GM19193 (cell line): ENCODE results near the gene PKLR.

Experiments
- POLR2A ChIP-seq: IDR thresholded peaks from 4 replicates; pipeline ENCODE4 v1.6.1; 2011; ENCODE audit not compliant: insufficient read depth, insufficient read length; ENCODE audit errors: extremely low read depth

PKLR gene

GRCh38 chr1:155301342-155301841 is at the start of gene PKLR:
Gene PKLR, minus strand, starts transcription at chr1:155301438. Its CDS starts 43 bp downstream, at chr1:155301395.
- no peak for TF ChIP-seq POLR2A

GRCh38 chr1:155342842-155343241 is 41.6 kb upstream of the PKLR start:
- no peak for TF ChIP-seq POLR2A

GRCh38 chr1:155339515-155340097 is 38.4 kb upstream of the PKLR start:
- TF ChIP-seq POLR2A, result no peak

GRCh38 chr1:155334962-155335361 is 33.7 kb upstream of the PKLR start:
- TF ChIP-seq POLR2A, result no peak

- no peak for TF ChIP-seq POLR2A
Observed at GRCh38 chr1:155329980-155330598, 28.9 kb upstream of the PKLR start.

GRCh38 chr1:155327981-155328380 is 26.7 kb upstream of the PKLR start:
- no peak for TF ChIP-seq POLR2A

GRCh38 chr1:155326631-155327037 is 25.4 kb upstream of the PKLR start:
- no peak for TF ChIP-seq POLR2A

- no peak for TF ChIP-seq POLR2A
Observed at GRCh38 chr1:155326020-155326526, 24.8 kb upstream of the PKLR start.

GRCh38 chr1:155325603-155325893 is 24.3 kb upstream of the PKLR start:
- TF ChIP-seq POLR2A, result no peak

- TF ChIP-seq POLR2A, result no peak
Observed at GRCh38 chr1:155324717-155325602, 23.7 kb upstream of the PKLR start.

GRCh38 chr1:155324037-155324716 is 22.9 kb upstream of the PKLR start:
- peak; percentile 58 for TF ChIP-seq POLR2A

GRCh38 chr1:155323729-155324036 is 22.4 kb upstream of the PKLR start:
- peak; percentile 11 for TF ChIP-seq POLR2A

GRCh38 chr1:155322953-155323728 is 21.9 kb upstream of the PKLR start:
- TF ChIP-seq POLR2A, result peak; percentile 11

GRCh38 chr1:155322571-155322952 is 21.3 kb upstream of the PKLR start:
- no peak for TF ChIP-seq POLR2A
